ENCODE data around the gene PTBP3.

DNA sequence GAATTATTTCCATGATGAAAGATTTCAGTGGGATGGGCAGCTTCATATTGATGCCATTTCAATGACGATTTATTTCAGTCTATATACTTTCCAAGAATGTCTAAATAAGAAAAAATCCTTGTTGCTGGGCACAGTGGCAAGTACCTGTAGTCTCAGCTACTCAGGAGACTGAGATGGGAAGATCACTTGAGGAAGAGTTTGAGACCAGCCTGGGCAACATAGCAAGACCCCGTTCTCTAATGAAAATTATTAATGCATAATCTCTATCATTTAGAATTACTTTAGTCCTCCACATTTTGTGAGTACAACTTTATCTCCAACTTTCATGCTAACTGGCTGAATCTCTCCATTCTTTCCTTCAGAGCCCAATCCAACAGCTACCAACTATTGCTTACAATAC is 52.5 kb downstream of the PTBP3 start:
- TF ChIP-seq, protein P1, sequence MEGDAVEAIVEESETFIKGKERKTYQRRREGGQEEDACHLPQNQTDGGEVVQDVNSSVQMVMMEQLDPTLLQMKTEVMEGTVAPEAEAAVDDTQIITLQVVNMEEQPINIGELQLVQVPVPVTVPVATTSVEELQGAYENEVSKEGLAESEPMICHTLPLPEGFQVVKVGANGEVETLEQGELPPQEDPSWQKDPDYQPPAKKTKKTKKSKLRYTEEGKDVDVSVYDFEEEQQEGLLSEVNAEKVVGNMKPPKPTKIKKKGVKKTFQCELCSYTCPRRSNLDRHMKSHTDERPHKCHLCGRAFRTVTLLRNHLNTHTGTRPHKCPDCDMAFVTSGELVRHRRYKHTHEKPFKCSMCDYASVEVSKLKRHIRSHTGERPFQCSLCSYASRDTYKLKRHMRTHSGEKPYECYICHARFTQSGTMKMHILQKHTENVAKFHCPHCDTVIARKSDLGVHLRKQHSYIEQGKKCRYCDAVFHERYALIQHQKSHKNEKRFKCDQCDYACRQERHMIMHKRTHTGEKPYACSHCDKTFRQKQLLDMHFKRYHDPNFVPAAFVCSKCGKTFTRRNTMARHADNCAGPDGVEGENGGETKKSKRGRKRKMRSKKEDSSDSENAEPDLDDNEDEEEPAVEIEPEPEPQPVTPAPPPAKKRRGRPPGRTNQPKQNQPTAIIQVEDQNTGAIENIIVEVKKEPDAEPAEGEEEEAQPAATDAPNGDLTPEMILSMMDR (IDR thresholded peaks at IDR 0.05): no peak
- no peak for TF ChIP-seq POLR2A (IDR thresholded peaks at IDR 0.05)
